K562 (cell line): Measurements from ENCODE around the gene MYL6B. TPM values are rescaled to one million over a fixed set of nuclear protein-coding genes. Genes with fewer than 3 reads are reported as not detected.
A peak's percentile ranks its signal among the peaks of the same experiment; 100 is the strongest.

Experiments used
- ATAC-seq: fragments of 200-7000 bp; cut with Tn5 transposase; 3 replicates; pipeline ENCODE4 v1.9.1; 2020; ENCODE audit warnings: moderate library complexity
- BruUV-seq: library from RNA; stranded (reverse); fragments of 400-500 nt; replicated peaks from 2 replicates; lab custom pipeline; 2021; lab: Mats Ljungman, UMichigan
- CTCF ChIA-PET: fragments of 300-600 bp; formaldehyde crosslinking; extraction: SDS; loops from one replicate; lab custom pipeline; 2021; ENCODE audit warnings: low intra/inter-chr PET ratio; lab: Yijun Ruan, JAX
- POLR2A ChIA-PET: fragments of 300-600, 350-650 bp; sonication (Branson Sonifier 250); formaldehyde crosslinking; extraction: SDS; loops from one replicate; lab custom pipeline; 2021; ENCODE audit warnings: antibody characterized with exemption, inconsistent platforms; lab: Yijun Ruan, JAX
- DNase-seq, 4 experiments: peaks; one replicate each; pipeline versions ENCODE4 v3.0.0 to v3.0.0-alpha.2; 2011 to 2018; ENCODE audit warnings: low spot score in 3 of 4, mixed read lengths in 3 of 4; ENCODE audit errors: extremely low read depth in 1 of 4
- FAIRE-seq: peaks from 2 replicates; lab custom pipeline; 2011; peaks lifted over from hg19 to GRCh38; lab: Jason Lieb, UNC
- H2AFZ ChIP-seq: 2 replicates; pipeline ENCODE4 v1.6.0; 2011; ENCODE audit warnings: low read depth, low read length, control low read depth, inconsistent platforms
- H3K27ac ChIP-seq: fragments of 200-600 bp; 3 replicates; pipeline ENCODE4 v1.8.0; 2011; ENCODE audit warnings: low read depth, mild to moderate bottlenecking, control low read depth, inconsistent platforms, low read length, moderate library complexity, mixed read lengths; ENCODE audit errors: extremely low read depth
- H3K27me3 ChIP-seq, 2 experiments: fragments of 300-600 bp in 1 of 2; 2 replicates in 1 of 2; 3 replicates in 1 of 2; pipeline versions ENCODE4 v1.6.0 to v1.8.0; 2011; ENCODE audit warnings: inconsistent platforms in 2 of 2, low read length in 2 of 2, mild to moderate bottlenecking in 1 of 2, mixed read lengths in 1 of 2, moderate library complexity in 1 of 2; ENCODE audit not compliant: control insufficient read depth in 2 of 2, insufficient read depth in 2 of 2
- H3K36me3 ChIP-seq: fragments of 300-600 bp; 3 replicates; pipeline ENCODE4 v1.8.0; 2011; ENCODE audit warnings: mild to moderate bottlenecking, low read length, inconsistent platforms; ENCODE audit not compliant: control insufficient read depth, insufficient read depth
- H3K4me1 ChIP-seq, 2 experiments: fragments of 200-600 bp in 1 of 2; replicated peaks in 1 of 2; 2 replicates in 1 of 2; 3 replicates in 1 of 2; pipeline versions ENCODE4 v1.5.1 to v1.8.0; 2011; ENCODE audit warnings: inconsistent platforms in 2 of 2, low read length in 2 of 2, mild to moderate bottlenecking in 1 of 2, mixed read lengths in 1 of 2, moderate library complexity in 1 of 2; ENCODE audit not compliant: control insufficient read depth in 2 of 2, insufficient read depth in 2 of 2
- H3K4me2 ChIP-seq: 2 replicates; pipeline ENCODE4 v1.6.1; 2011; ENCODE audit warnings: low read length, control low read depth, inconsistent platforms, mixed read lengths; ENCODE audit not compliant: insufficient read depth
- H3K4me3 ChIP-seq: fragments of 200-600 bp; sonication (generic), shearing (Covaris generic); 2 replicates; pipeline ENCODE4 v1.5.1; 2016; ENCODE audit warnings: control low read depth, inconsistent platforms
- H3K79me2 ChIP-seq: fragments of 200-600 bp; 3 replicates; pipeline ENCODE4 v1.8.0; 2011; ENCODE audit warnings: low read length, inconsistent platforms; ENCODE audit not compliant: control insufficient read depth, insufficient read depth
- H3K9ac ChIP-seq, 2 experiments: 2 replicates each; pipeline versions ENCODE4 v1.6.0 to v1.6.1; 2011; ENCODE audit warnings: low read depth in 2 of 2, low read length in 2 of 2, control low read depth in 1 of 2, inconsistent platforms in 1 of 2, mild to moderate bottlenecking in 1 of 2, mixed read lengths in 1 of 2; ENCODE audit not compliant: insufficient read depth in 1 of 2
- H3K9me1 ChIP-seq: one replicate; pipeline ENCODE4 v1.6.0; 2011; ENCODE audit warnings: inconsistent platforms, mild to moderate bottlenecking, low read length, moderate library complexity; ENCODE audit not compliant: control insufficient read depth, insufficient read depth
- H3K9me3 ChIP-seq: replicated peaks from 2 replicates; pipeline ENCODE4 v1.5.1; 2011; ENCODE audit warnings: low read depth, low read length, inconsistent platforms; ENCODE audit not compliant: control insufficient read depth, insufficient read depth
- H4K20me1 ChIP-seq: replicated peaks from 2 replicates; pipeline ENCODE4 v1.6.1; 2011; ENCODE audit warnings: low read length, inconsistent platforms, mixed read lengths; ENCODE audit not compliant: control insufficient read depth, insufficient read depth
- CC2D1A ChIP-seq: fragments of 450-650 bp; IDR thresholded peaks from 2 replicates; pipeline ENCODE4 v1.6.1; 2017; ENCODE audit warnings: mild to moderate bottlenecking
- COPS2 ChIP-seq: fragments of 450-650 bp; conservative IDR thresholded peaks from 2 replicates; pipeline ENCODE4 v1.6.1; 2016; ENCODE audit warnings: mild to moderate bottlenecking, moderate library complexity
- DEAF1 ChIP-seq: fragments of 450-650 bp; formaldehyde crosslinking; IDR thresholded peaks from 2 replicates; pipeline ENCODE4 v1.4.0; 2020; ENCODE audit warnings: mild to moderate bottlenecking, moderate library complexity
- DIDO1 ChIP-seq: fragments of 450-650 bp; IDR thresholded peaks from 2 replicates; pipeline ENCODE4 v1.6.1; 2016; ENCODE audit warnings: low read depth, missing biosample characterization, missing genetic modification characterization
- KLF16 ChIP-seq: IDR thresholded peaks from 2 replicates; pipeline ENCODE4 v1.6.1; 2016; ENCODE audit warnings: antibody characterized with exemption
- NCOR1 ChIP-seq: fragments of 450-650 bp; IDR thresholded peaks from 2 replicates; pipeline ENCODE4 v1.6.1; 2016; ENCODE audit warnings: mild to moderate bottlenecking, moderate library complexity
- NEUROD1 ChIP-seq: fragments of 150-350 bp; IDR thresholded peaks from 2 replicates; pipeline ENCODE4 v1.6.1; 2014; ENCODE audit warnings: borderline replicate concordance, low read length, low read depth; ENCODE audit not compliant: partially characterized antibody
- STAT6 ChIP-seq: sonication (generic); formaldehyde crosslinking; IDR thresholded peaks from 2 replicates; pipeline ENCODE4 v1.8.1; 2023; ENCODE audit warnings: mild to moderate bottlenecking, missing genetic modification reagents
- YY1 ChIP-seq, 3 experiments: IDR thresholded peaks; 2 replicates each; pipeline ENCODE4 v1.6.1; 2011; ENCODE audit warnings: low read length in 2 of 3, mild to moderate bottlenecking in 2 of 3, moderate library complexity in 2 of 3, borderline replicate concordance in 1 of 3, control low read depth in 1 of 3, low read depth in 1 of 3; ENCODE audit not compliant: insufficient read depth in 3 of 3, insufficient replicate concordance in 2 of 3, control insufficient read depth in 1 of 3, insufficient read length in 1 of 3; ENCODE audit errors: extremely low read depth in 1 of 3
- ZNF395 ChIP-seq: fragments of 200-800 bp; sonication (Bioruptor generic); IDR thresholded peaks from 2 replicates; pipeline ENCODE4 v1.6.1; 2017; ENCODE audit warnings: missing genetic modification characterization, missing compliant biosample characterization
- WGBS: fragments of 100-300 bp; shearing (Covaris generic); methylation state at CpG from one replicate; pipeline ENCODE4 v1.1.6; 2016; ENCODE audit warnings: low coverage, mixed read lengths; ENCODE audit not compliant: insufficient coverage; ENCODE audit errors: missing lambda C conversion rate; 5-methylcytosine and 5-hydroxymethylcytosine counted together
- in situ Hi-C: fragments of 300-500 bp; cut with MboI; formaldehyde crosslinking; loops from 4 replicates; pipeline ENCODE4 v1.15.0; 2018; ENCODE audit warnings: inconsistent platforms, mixed read lengths
- intact Hi-C: fragments of 100-400 bp; cut with micrococcal nuclease; formaldehyde crosslinking; loops from 2 replicates; pipeline ENCODE4 v1.14.2; 2022
- polyA plus RNA-seq, 8 experiments: library from polyadenylated mRNA; depleted of rRNA in 4 of 8; stranded (reverse) in 5 of 8; unstranded in 3 of 8; fragments of >200 nt; fragmentation: Nextera tagmentation in 2 of 8; fragmentation: Illumina TruSeq in 1 of 8; extraction: Ambion mirVana in 2 of 8; extraction: Trizol in 1 of 8; gene quantifications; 2 replicates each; pipeline versions ENCODE4 v1.2.1 to v1.2.3, GENCODE V29; 2011 to 2014; ENCODE audit warnings: inconsistent platforms in 1 of 8, missing spikeins in 1 of 8
- total RNA-seq, 7 experiments: library from RNA; depleted of rRNA in 6 of 7; stranded (reverse); fragments of >200 nt in 6 of 7; fragmentation: Illumina TruSeq in 2 of 7; extraction: Trizol in 2 of 7; gene quantifications; 2 replicates each; pipeline versions ENCODE4 v1.2.1 to v1.2.3, GENCODE V29; 2011 to 2021; ENCODE audit warnings: low replicate concordance in 1 of 7
- TF ChIP-seq, protein P1 (sequence below): sonication (generic); formaldehyde crosslinking; IDR thresholded peaks from 2 replicates; pipeline ENCODE4 v1.8.0; 2022; ENCODE audit warnings: missing genetic modification reagents, mild to moderate bottlenecking, borderline replicate concordance

Gene MYL6B
- total and polyA plus RNA-seq, 9 of the 15 experiments (the other 6 are each of a cell fraction or from before 2014, with no cell fraction given) = 42.8 to 77.3 (median 68.6) TPM

- no peaks in the 10 kb centered on the region for H3K9me1 ChIP-seq
- peak; percentile 59 to 91 (median 67) for DNase-seq
- FAIRE-seq = peak; percentile 93
- H3K27me3 ChIP-seq = no peaks in the 10 kb centered on the region
- WGBS = 0% methylated on average over 1 of the region's 1 CpG
- peak; percentile 21; the same call in 2 of the 3 replicates for ATAC-seq
- CTCF ChIA-PET = interaction anchor here (0.7 to 2.2 kb wide), 11 partner anchors 9 to 401 kb away, joined by 3 to 31 read pairs (median 4); partner anchors contain the start of genes ANKRD52, COQ10A, NABP2 and RNF41
- peak overlapping the region; percentile 97 for H2AFZ ChIP-seq
- intact Hi-C loops = loop anchor here (1.0 to 5.0 kb wide), 6 partner anchors 31 to 397 kb away; partner anchors contain the start of gene NABP2
- H3K79me2 ChIP-seq = peaks cover 16% of the 10 kb centered on the region
- no peaks in the 10 kb centered on the region for H3K9me3 ChIP-seq
- H3K4me3 ChIP-seq = no peak overlapping the region
- H3K9ac ChIP-seq = no peak overlapping the region
- H3K36me3 ChIP-seq = no peaks in the 10 kb centered on the region
- POLR2A ChIA-PET = interaction anchor here (1.3 kb wide), 1 partner anchor 51 kb away, joined by 3 read pairs; no protein-coding TSS in a partner anchor
- H4K20me1 ChIP-seq = no peaks in the 10 kb centered on the region
- peak overlapping the region; percentile 29; the same call in 1 of the 3 replicates for H3K27ac ChIP-seq
- peaks cover 4 to 7% of the 10 kb centered on the region in 2 experiments; a peak in 3 of 5 replicates for H3K4me1 ChIP-seq
- no TSS peak for BruUV-seq
- in situ Hi-C loops = loop anchor here (5.0 kb wide), 2 partner anchors 64 to 274 kb away; partner anchors contain the start of genes ANKRD52 and SPRYD4
- no peak overlapping the region for H3K4me2 ChIP-seq
- peak; percentile 70; the same call in 1 of the 2 replicates for TF ChIP-seq ZNF395 (CRISPR knock-in tag)
- TF ChIP-seq DIDO1 = no peak
- TF ChIP-seq CC2D1A = peak; percentile 69; the same call in 1 of the 2 replicates
- TF ChIP-seq KLF16 = no peak
- TF ChIP-seq NEUROD1 = no peak
- TF ChIP-seq NCOR1 = peak; percentile 9; the same call in 1 of the 2 replicates
- TF ChIP-seq, protein P1, sequence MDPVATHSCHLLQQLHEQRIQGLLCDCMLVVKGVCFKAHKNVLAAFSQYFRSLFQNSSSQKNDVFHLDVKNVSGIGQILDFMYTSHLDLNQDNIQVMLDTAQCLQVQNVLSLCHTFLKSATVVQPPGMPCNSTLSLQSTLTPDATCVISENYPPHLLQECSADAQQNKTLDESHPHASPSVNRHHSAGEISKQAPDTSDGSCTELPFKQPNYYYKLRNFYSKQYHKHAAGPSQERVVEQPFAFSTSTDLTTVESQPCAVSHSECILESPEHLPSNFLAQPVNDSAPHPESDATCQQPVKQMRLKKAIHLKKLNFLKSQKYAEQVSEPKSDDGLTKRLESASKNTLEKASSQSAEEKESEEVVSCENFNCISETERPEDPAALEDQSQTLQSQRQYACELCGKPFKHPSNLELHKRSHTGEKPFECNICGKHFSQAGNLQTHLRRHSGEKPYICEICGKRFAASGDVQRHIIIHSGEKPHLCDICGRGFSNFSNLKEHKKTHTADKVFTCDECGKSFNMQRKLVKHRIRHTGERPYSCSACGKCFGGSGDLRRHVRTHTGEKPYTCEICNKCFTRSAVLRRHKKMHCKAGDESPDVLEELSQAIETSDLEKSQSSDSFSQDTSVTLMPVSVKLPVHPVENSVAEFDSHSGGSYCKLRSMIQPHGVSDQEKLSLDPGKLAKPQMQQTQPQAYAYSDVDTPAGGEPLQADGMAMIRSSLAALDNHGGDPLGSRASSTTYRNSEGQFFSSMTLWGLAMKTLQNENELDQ (CRISPR knock-in tag) = no peak
- no peak for TF ChIP-seq COPS2
- TF ChIP-seq DEAF1 (CRISPR knock-in tag) = peak; percentile 79
- peak; percentile 38 to 95 (median 83) for TF ChIP-seq YY1 (IDR thresholded peaks at IDR 0.05; ENCODE audit: borderline replicate concordance in 1 of 3, control insufficient read depth in 1 of 3, extremely low read depth in 1 of 3, insufficient read depth in 3 of 3, insufficient read length in 1 of 3, insufficient replicate concordance in 2 of 3, low read depth in 1 of 3, low read length in 2 of 3)
- TF ChIP-seq STAT6 = no peak
These were observed 40.7 kb downstream of the MYL6B start for GRCh38 chr12:56193025-56193578.
